Progenitor cell of endocrine pancreas (in vitro differentiated cells): ENCODE results near the gene CFAP74. TPM values are rescaled to one million over a fixed set of nuclear protein-coding genes. Genes with fewer than 3 reads are reported as not detected.

ENCODE experiments used
- DNase-seq: peaks from one replicate; pipeline ENCODE4 v3.0.0; 2021; ENCODE audit warnings: low spot score; ENCODE audit not compliant: unreplicated experiment
- H3K27ac Mint-ChIP-seq: 2 replicates; pipeline ENCODE4 v1.8.0; 2021; ENCODE audit warnings: mild to moderate bottlenecking, moderate library complexity, mixed read lengths
- H3K27me3 Mint-ChIP-seq: 2 replicates; pipeline ENCODE4 v1.8.0; 2021; ENCODE audit warnings: mixed read lengths
- H3K36me3 Mint-ChIP-seq: 2 replicates; pipeline ENCODE4 v1.8.0; 2022; ENCODE audit warnings: mixed read lengths; ENCODE audit not compliant: insufficient read depth
- H3K4me1 Mint-ChIP-seq: 2 replicates; pipeline ENCODE4 v1.8.0; 2021; ENCODE audit warnings: low read depth, mixed read lengths
- H3K4me3 Mint-ChIP-seq: 2 replicates; pipeline ENCODE4 v1.8.0; 2021; ENCODE audit warnings: low read depth, mild to moderate bottlenecking, moderate library complexity, mixed read lengths
- H3K9me3 Mint-ChIP-seq: 2 replicates; pipeline ENCODE4 v1.8.0; 2021; ENCODE audit warnings: low read depth, mixed read lengths
- total RNA-seq: library from RNA; stranded (reverse); gene quantifications from 2 replicates; pipeline ENCODE4 v1.2.1, GENCODE V29; 2021
- TF ChIP-seq, protein P1 (sequence below): fragments of 200-600 bp; sonication (generic); IDR thresholded peaks from one replicate; pipeline ENCODE4 v1.5.0; 2021; ENCODE audit warnings: antibody characterized with exemption, mild to moderate bottlenecking; ENCODE audit not compliant: unreplicated experiment

CFAP74 gene
- total RNA-seq, 1 donor from 2014 or later = 0.93 TPM

GRCh38 chr1:2039251-2039650 is 35.7 kb upstream of the CFAP74 start:
- no peaks in the 10 kb centered on the region for H3K36me3 Mint-ChIP-seq
- H3K27me3 Mint-ChIP-seq = peaks cover 15% of the 10 kb centered on the region
- peaks cover 1% of the 10 kb centered on the region for H3K4me1 Mint-ChIP-seq
- no peaks in the 10 kb centered on the region for H3K9me3 Mint-ChIP-seq
- TF ChIP-seq, protein P1, sequence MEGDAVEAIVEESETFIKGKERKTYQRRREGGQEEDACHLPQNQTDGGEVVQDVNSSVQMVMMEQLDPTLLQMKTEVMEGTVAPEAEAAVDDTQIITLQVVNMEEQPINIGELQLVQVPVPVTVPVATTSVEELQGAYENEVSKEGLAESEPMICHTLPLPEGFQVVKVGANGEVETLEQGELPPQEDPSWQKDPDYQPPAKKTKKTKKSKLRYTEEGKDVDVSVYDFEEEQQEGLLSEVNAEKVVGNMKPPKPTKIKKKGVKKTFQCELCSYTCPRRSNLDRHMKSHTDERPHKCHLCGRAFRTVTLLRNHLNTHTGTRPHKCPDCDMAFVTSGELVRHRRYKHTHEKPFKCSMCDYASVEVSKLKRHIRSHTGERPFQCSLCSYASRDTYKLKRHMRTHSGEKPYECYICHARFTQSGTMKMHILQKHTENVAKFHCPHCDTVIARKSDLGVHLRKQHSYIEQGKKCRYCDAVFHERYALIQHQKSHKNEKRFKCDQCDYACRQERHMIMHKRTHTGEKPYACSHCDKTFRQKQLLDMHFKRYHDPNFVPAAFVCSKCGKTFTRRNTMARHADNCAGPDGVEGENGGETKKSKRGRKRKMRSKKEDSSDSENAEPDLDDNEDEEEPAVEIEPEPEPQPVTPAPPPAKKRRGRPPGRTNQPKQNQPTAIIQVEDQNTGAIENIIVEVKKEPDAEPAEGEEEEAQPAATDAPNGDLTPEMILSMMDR = no peak
- H3K4me3 Mint-ChIP-seq = no peak overlapping the region
- H3K27ac Mint-ChIP-seq = peak overlapping the region; percentile 10
- DNase-seq = no peak

DNA sequence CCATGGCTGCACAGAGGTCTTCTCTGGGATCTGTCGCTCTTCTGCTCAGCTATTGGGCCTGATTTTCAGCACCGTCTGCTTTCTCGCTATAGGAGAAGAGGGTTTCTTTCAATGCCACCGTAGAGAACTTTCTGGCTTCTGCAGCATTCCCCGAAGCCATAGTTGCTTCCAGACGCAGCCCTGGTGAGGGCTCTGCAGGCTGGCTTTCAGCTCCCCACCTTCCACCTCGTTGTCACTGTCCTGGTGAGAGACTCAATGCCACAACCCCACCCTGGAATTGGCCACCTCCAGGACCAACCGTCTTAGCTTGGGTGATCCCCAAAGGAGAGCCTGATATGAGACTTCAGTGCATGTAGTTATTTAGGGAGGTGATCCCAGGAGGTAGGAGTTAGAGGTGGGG is 34.6 kb upstream of the CFAP74 start:
- TF ChIP-seq, protein P1 = no peak
- no peaks in the 10 kb centered on the region for H3K9me3 Mint-ChIP-seq
- H3K27me3 Mint-ChIP-seq = peaks cover 9% of the 10 kb centered on the region
- no peaks in the 10 kb centered on the region for H3K4me1 Mint-ChIP-seq
- no peaks in the 10 kb centered on the region for H3K36me3 Mint-ChIP-seq
- no peak overlapping the region for H3K27ac Mint-ChIP-seq
- no peak overlapping the region for H3K4me3 Mint-ChIP-seq
- no peak for DNase-seq

GRCh38 chr1:2037314-2037979 is 33.9 kb upstream of the CFAP74 start:
- TF ChIP-seq, protein P1 = no peak
- peaks cover 9% of the 10 kb centered on the region for H3K27me3 Mint-ChIP-seq

DNA sequence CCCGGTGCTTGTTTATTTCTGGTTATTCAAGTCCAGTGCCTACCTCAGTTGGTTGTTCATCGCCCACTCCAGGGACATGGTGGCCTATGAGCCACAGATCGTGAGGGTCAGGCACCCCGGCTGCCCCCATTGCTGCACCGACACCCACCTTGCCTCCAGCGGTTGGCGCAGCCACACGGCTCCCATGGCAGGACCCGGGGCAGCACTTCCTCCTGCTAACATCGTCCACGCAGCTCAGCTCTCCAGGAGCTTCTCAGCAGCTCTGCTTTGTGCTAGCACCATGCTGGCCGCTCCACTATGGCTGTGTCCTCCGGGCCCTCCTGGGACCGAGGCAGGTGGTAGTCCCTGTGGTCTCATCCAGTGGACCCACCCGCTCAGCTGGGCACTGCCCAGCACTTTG is 32.7 kb upstream of the CFAP74 start:
- no peak overlapping the region for H3K4me3 Mint-ChIP-seq
- no peaks in the 10 kb centered on the region for H3K4me1 Mint-ChIP-seq
- DNase-seq = no peak
- no peak overlapping the region for H3K27ac Mint-ChIP-seq
- TF ChIP-seq, protein P1 = no peak
- no peaks in the 10 kb centered on the region for H3K36me3 Mint-ChIP-seq
- H3K9me3 Mint-ChIP-seq = no peaks in the 10 kb centered on the region
- peaks cover 9% of the 10 kb centered on the region for H3K27me3 Mint-ChIP-seq

More at GRCh38 chr1:2037314-2037979, 33.9 kb upstream of the CFAP74 start:
- no peak for DNase-seq
- Mint-ChIP-seq H3K4me3 (no peak overlapping the region), H3K4me1 (no peaks in the 10 kb centered on the region), H3K36me3 (no peaks in the 10 kb centered on the region), H3K9me3 (no peaks in the 10 kb centered on the region), H3K27ac (no peak overlapping the region)

DNA sequence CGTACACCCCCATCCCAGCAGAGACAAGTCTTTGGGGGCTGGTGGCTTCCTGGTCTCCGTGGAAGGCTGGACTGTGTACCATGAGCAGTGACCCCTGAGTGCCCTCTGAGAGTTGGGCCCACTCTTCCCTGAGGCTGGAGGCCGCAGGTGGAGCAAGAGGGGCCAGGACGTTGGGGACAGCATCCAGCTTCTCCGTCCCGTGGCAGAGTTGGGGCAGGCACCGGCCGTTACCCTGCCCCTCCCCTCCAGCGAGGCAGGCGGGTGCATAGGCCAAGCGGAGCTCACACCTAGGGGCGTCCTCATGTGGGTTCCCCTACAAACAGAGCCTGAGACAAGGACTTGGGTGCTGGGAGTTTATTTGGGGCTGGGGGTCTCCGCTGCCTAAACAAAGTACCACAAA is 29.6 kb upstream of the CFAP74 start:
- no peak for DNase-seq
- no peak overlapping the region for H3K4me3 Mint-ChIP-seq
- no peaks in the 10 kb centered on the region for H3K4me1 Mint-ChIP-seq
- no peaks in the 10 kb centered on the region for H3K9me3 Mint-ChIP-seq
- no peaks in the 10 kb centered on the region for H3K36me3 Mint-ChIP-seq
- TF ChIP-seq, protein P1 = no peak
- H3K27ac Mint-ChIP-seq = no peak overlapping the region
- H3K27me3 Mint-ChIP-seq = peaks cover 5% of the 10 kb centered on the region
